PC-9 (cell line): ENCODE measurements around the gene ADORA2B.

Experiments
- CTCF ChIP-seq: fragments of 200-600 bp; sonication (generic); conservative IDR thresholded peaks from 2 replicates; pipeline ENCODE4 v1.6.1; 2017; ENCODE audit warnings: mixed run types, antibody characterized with exemption, mild to moderate bottlenecking, moderate library complexity
- EZH2 ChIP-seq: fragments of 200-600 bp; sonication (generic); IDR thresholded peaks from 2 replicates; pipeline ENCODE4 v1.8.0; 2017; ENCODE audit warnings: antibody characterized with exemption, low read depth

- TF ChIP-seq CTCF (no peak), EZH2 (no peak)
Measured at GRCh38 chr17:15947271-15947670, 2.3 kb downstream of the ADORA2B start.
